ENCODE measurements around the gene NAB2.

Gene NAB2

GRCh38 chr12:57095440-57095839 lies 6.5 kb downstream of the NAB2 start:
- no peak for DNase-seq

- peak; percentile 65 for DNase-seq
Observed at GRCh38 chr12:57096099-57096572, 7.2 kb downstream of the NAB2 start.

DNA sequence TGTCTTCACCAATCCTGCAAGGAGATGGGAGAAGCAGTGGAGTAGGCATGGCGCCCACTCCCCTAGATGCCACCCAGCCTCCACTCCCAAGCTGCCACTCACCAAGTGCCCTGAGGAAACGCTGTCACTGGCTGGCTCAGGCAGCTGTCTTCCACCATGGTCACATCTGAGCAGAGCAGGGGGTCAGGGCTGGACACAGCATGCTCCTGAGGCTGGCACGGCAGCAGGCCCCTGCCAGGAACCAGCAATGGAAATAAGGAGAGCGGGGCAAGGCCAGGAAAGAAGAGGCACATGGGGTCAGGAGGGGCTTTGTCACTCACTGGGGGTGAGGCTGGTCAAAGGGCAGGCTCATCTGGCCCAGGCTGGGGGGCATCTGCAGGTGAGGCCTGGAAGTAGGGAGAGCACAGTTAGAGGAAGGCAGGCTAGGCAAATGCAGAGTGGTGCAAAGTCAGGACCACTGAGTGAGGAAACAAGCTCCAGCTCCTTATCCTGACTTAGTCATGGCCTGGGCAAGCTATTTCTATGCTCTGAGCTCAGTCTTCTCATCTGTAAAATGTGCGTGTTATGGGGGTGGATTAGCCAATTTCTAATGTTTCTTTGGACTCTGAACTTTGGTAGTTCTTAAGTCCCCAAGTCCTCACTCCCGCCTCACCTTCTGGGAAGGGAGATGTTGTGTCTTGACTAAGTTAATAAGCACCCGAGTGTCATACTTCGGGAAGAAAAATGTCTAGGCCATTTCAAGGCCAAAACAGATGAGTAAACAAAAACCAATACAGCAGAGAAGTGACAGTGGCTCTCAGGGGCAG lies 8.0 kb downstream of the NAB2 start:
- peak; percentile 54 for DNase-seq

- DNase-seq = no peak
Observed at GRCh38 chr12:57097554-57097835, 8.6 kb downstream of the NAB2 start.

DNA sequence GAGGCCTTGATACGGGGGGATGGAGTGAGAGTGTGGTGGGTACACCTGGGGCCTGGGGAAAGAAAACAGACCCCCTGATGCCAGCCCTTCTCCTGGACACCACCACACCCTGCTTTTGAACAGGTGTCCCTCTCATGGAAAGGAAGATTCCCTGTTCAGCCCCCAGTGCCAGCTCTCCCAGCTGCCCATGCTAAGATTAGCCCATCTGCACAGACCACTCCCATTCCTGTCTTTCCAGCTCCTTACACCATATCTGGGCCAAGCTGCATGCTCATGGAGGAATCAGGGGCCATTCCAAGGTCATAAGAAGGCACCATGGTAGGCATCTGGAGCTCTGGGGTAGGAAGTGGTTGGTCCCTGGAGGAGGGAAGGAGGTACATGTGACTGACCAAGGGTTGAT lies 9.6 kb downstream of the NAB2 start:
- no peak for DNase-seq

GRCh38 chr12:57099047-57099714 lies 10.3 kb downstream of the NAB2 start:
- DNase-seq = no peak

- DNase-seq = no peak
Observed at GRCh38 chr12:57099766-57100165, 10.9 kb downstream of the NAB2 start.

DNA sequence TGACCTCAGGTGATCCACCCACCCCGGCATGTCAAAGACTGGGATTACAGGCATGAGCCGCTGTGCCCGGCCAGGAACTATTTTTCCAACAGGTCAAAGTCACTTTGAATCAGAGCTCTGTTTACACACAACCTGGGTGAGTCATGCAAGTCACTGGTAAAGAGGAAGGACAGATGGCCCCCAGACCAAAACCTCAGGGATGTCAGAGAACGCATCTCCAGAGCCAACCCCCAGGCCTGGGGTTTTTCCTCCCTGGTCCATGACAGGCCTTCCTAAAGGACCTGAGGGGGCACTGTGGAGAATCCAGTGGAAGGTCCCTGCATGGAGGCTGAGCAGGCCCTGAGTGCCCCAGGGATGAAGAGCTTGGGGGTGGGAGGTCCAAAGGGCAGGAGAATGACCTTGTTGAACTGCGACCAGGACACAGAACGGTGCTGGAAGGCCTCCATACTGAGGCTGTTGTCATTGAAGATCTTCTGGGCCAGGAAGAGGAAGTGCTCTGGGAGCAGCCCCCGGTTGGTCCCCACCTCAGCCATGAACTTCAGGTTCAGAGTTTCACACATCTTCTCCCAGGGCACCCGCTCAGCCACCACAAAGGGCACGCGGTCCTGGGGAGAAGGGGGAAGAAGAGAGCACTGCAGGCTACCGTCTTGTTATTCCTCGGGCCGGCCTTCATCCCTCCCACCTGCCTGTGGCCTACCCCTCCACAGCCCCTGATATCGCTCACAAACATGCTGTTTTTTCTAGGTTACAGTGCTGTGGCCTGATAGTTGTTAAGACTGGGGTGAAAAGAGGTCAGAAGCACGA lies 13.2 kb downstream of the NAB2 start:
- DNase-seq = peak; percentile 86

DNA sequence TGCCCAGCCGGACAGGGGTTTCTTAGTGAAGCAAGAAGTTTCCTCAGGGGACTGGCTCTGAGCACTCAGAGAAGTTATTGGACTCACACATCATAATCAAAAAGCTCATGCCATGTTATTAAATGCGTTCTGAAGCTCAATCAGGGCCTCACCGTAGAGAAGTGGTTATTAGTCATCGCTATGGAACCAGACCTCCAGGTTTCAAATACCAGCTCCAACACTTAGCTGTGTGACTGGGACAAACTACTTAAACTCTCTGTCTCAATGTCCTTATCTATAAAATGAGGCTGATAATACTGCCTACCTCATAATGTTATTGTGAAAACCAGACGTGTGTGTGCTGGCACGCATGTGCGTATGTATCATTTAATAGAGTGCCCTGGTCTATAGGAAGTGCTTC lies 14.9 kb downstream of the NAB2 start:
- DNase-seq = no peak

GRCh38 chr12:57104292-57104910 lies 15.5 kb downstream of the NAB2 start:
- no peak for DNase-seq

DNA sequence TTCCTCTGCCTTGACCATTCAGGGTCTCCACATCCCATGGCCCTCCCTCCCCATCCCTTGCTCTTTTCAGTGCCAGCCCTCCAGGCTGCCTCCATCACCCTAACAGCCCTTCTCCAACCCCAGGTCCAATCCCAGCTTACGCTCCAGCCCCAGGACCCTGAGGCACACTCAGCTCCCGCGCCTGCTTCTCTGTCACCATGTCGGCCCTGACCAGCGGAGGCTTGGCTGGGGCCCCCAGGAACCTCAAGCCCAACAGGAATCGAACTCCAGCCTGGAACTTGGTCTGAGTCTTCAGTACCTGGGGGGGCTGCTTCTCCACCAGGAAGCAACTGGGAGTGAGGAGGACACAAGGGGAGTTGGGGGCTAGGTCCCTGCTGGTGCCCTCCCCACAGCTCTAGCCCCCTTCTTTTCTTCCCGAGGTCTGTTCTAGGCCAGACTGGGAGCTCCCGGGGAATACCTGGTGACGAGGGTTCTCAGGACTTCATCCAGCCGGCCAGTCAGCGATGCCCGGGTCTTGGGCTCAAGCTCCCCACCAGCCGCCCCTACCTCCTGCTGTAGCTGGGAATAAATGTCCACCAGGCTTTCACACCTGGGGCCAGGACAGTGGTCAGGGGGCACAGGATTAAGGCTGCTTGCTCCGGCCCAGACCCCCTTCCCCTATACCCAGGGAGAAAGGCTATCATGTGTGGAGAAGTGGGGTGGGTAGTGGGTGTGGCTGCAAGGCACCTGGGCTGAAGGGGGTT lies 16.3 kb downstream of the NAB2 start:
- no peak for DNase-seq

DNA sequence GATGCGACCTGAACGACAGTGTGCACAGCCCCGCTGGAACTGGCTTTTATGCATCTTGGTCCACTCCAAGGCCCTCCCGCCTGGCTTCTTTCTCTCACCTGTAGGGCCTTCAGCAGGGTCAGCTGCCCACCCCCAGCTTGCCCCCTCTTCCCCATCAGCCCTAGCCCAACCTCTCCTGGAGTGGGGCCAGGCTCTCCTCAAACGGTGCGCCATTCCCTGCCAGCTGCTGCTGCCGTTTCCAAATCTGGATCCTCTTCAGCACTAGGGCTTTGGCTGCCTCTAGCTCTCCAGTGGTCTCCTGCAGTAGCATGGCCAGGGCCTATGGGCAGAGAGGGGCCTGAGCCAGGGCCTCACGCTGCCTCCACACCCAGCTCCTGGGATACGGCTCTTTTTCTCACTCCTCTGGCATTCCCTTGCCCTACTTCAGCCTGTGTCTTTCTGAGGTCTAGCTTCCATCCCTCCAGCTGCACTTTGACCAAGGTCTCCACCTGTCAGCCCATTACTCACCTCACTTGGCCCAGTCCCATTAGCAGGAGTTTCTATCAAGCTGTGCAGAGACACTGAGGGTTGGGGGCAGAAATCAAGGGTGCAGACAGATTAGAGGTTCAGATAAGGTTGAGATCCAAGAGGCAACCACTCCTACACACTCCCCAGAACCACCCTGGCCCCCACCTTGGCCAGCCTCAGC lies 17.3 kb downstream of the NAB2 start:
- no peak for DNase-seq

DNA sequence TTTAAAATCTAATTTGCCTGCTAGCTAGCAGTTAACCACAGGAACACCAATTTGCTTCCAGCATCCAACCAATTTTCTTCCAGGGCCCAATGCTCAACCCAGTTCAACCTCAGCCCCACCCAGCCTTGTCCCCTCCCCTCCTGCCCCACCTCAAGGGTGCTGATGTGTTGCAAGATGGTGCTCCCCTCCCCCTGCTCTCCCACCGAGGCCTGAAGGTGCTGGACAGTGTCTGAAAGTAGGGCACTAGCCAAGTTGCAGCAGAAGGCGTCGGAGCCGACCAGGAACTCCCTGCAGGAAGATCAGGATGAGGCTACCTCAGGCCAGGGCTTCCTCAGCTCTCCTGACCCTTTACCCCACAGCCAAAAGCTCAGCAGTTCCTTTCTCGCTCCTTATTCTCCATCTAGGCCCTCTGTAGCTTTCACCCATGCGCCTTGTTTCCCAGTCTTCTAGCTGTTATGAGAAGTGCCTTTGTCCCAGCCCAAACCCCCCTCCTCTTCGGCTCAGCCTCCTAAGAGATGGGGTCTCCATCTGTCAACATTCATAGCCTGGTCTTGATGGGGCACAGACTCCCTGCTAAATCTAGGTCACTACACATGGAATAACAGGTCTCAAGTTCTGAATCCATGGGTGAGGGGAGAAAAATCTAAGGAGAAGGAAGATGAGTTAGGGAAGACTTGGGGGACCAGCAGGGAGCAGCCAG lies 18.7 kb downstream of the NAB2 start:
- peak; percentile 54 for DNase-seq

GRCh38 chr12:57109207-57110103 lies 20.5 kb downstream of the NAB2 start:
- no peak for DNase-seq

GRCh38 chr12:57110104-57111030 lies 21.5 kb downstream of the NAB2 start:
- DNase-seq = peak; percentile 92

- peak; percentile 90 for DNase-seq
Observed at GRCh38 chr12:57111031-57111734, 22.3 kb downstream of the NAB2 start, which contains the start of gene STAT6. Gene STAT6, minus strand, starts transcription at chr12:57111362. Its CDS starts 3,084 bp downstream, at chr12:57108278.

DNA sequence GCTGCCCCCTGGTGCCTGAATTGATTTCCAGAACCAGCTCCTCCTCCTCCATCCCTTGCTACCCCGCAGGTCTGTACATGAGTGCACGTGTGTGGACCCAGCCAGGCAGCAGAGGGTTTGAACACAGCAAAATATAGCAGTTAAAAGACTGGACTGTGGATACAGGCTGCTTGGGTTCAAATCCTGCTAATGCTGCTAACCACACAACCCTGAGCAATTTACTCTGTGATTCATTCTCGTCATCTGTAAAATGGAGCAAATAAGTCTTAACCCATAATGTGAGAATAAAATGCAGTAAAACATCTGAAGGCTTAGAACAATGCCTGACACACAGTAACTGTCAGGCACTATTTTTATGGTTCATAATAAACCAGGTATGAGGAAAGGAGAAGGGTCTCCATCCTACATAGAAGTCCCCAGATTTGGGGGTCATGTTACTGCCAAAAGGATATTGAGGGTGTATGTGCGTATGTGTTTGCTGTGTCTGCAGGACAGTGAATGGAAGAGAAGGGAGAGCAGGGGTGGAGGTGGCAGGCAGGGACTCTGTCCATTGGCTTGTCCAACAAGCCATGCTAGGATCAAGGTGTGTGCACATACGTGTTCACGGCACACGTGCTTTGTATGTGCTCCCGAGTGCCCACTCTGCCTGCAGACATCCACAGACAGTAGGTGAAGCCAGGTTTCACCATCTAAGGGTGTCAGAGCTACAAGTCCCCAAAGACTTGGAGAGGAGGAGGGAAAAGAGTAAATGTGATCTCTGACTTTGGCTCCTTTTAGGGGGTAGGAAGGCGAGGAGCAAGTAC lies 23.8 kb downstream of the NAB2 start:
- DNase-seq = no peak
